ENCODE measurements around the gene NR1H3. TPM values are rescaled to one million over a fixed set of nuclear protein-coding genes. Genes with fewer than 3 reads are reported as not detected.

Gene NR1H3
- total and polyA plus RNA-seq, 2 of the 4 experiments (the other 2 are of a cell fraction): 9.1 to 13.6 TPM

DNA sequence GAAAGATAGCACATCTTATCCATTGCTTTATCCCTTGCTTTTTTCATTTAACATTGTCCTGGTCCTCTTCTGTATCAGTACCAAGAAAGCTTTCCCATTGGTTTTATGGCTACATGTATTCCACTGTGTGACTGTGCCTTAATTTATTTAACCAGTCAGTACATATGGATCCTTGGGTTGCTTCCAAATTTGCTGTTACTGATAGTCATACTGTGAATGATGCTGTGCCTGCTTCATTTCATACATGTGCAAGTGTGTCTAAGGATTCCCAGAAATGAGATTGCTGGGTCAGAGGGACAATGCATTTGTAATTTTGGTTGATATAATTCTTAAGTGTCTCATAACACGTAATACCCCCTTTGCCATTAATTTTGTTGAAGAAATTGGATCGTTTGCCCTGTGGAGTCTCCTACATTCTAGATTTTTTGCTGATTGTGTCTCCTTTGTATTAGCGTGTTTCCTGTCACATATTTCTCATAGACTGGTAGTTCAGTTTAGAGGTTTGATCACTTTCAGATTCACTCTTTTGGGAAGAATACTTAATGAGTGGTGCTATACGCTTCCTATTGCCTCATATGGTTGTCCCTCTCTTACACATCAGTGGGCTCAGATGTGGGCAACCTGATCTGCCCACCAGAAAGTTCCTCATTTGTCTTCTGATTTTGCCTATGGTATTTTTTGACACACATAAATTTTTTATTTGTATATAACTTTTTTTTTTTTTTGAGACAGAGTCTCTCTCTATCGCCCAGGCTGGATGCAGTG lies 59.5 kb downstream of the NR1H3 start:
- in situ Hi-C loops (cut with MboI; ENCODE audit: low sequenced_read_pairs): no loop called here

More for the DNA sequence above, 59.5 kb downstream of the NR1H3 start:
- H2BK20ac ChIP-seq (ENCODE audit: low read depth, low read length): no peak overlapping the region
- DNase-seq (no peak), ATAC-seq (ENCODE audit: low read depth) (no peak)
- peaks cover 0 to 3% of the 10 kb centered on the region in 2 experiments; a peak in 1 of 4 replicates for H3K79me1 ChIP-seq (ENCODE audit: low read depth in 1 of 2, low read length in 2 of 2)
- H3K4me1 ChIP-seq (ENCODE audit: control insufficient read depth, insufficient read depth, low read length): no peaks in the 10 kb centered on the region
- no peak overlapping the region for H3K14ac ChIP-seq (replicated peaks; ENCODE audit: low read depth, low read length)
- 100% methylated on average over 1 of the region's 5 CpGs; no CpG with 5 or more reads in 1 of the 2 experiments for WGBS, 2 experiments (ENCODE audit: extremely low coverage in 2 of 2, insufficient read length in 1 of 2)
- no peak overlapping the region for H2BK5ac ChIP-seq (ENCODE audit: low read depth, low read length, poor library complexity, severe bottlenecking)
- H3K4me3 ChIP-seq (ENCODE audit: insufficient read depth, low read depth, low read length): no peak overlapping the region
- H3K27me3 ChIP-seq (ENCODE audit: control insufficient read depth, insufficient read depth, low read length): no peaks in the 10 kb centered on the region
- H2AFZ ChIP-seq (replicated peaks; ENCODE audit: low read length, poor library complexity): no peak overlapping the region
- H3K9me3 ChIP-seq (ENCODE audit: control insufficient read depth, insufficient read depth, low read length): no peaks in the 10 kb centered on the region
- ChIA-PET POLR2A (ENCODE audit: unreplicated experiment) (no interaction called here), CTCF (no interaction called here)
- H3K4me2 ChIP-seq (ENCODE audit: low read depth, low read length): no peak overlapping the region
- no peak overlapping the region for H2AK9ac ChIP-seq (replicated peaks; ENCODE audit: low read depth, low read length, poor library complexity)
- H3K36me3 ChIP-seq (ENCODE audit: control insufficient read depth, insufficient read depth, low read length): peaks cover 13% of the 10 kb centered on the region
- no peak overlapping the region for H4K8ac ChIP-seq (ENCODE audit: low read depth in 2 of 2, low read length in 2 of 2)
- no peak overlapping the region for H3K56ac ChIP-seq (ENCODE audit: extremely low read depth, insufficient read depth, low read length)
- no peak overlapping the region for H4K91ac ChIP-seq (ENCODE audit: insufficient read depth, low read depth, low read length)
- no peak overlapping the region for H2BK15ac ChIP-seq (ENCODE audit: low read depth, low read length)
- TF ChIP-seq, protein P1, sequence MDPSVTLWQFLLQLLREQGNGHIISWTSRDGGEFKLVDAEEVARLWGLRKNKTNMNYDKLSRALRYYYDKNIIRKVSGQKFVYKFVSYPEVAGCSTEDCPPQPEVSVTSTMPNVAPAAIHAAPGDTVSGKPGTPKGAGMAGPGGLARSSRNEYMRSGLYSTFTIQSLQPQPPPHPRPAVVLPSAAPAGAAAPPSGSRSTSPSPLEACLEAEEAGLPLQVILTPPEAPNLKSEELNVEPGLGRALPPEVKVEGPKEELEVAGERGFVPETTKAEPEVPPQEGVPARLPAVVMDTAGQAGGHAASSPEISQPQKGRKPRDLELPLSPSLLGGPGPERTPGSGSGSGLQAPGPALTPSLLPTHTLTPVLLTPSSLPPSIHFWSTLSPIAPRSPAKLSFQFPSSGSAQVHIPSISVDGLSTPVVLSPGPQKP (IDR thresholded peaks at IDR 0.05; ENCODE audit: borderline replicate concordance, low read depth, low read length): no peak
- dilution Hi-C loops (cut with HindIII; ENCODE audit: low sequenced_read_pairs, unreplicated experiment) (no loop called here), intact Hi-C loops (cut with micrococcal nuclease) (loop anchor here (5.0 kb wide), 1 partner anchor 40 kb away; no protein-coding TSS in a partner anchor)
- no TSS peak for BruUV-seq (replicated peaks)
- H4K20me1 ChIP-seq (ENCODE audit: insufficient read depth, low read length): no peaks in the 10 kb centered on the region
- no peak overlapping the region for H4K5ac ChIP-seq (ENCODE audit: low read depth, low read length)
- no peak overlapping the region for H3K18ac ChIP-seq (ENCODE audit: low read depth, low read length)
- no peak overlapping the region for H2AK5ac ChIP-seq (ENCODE audit: low read depth, low read length)
- H3K23ac ChIP-seq (ENCODE audit: low read depth, low read length): no peak overlapping the region
- H2BK120ac ChIP-seq (ENCODE audit: low read depth, low read length): no peak overlapping the region
- H3K9ac ChIP-seq (ENCODE audit: low read depth, low read length): no peak overlapping the region
- peaks cover 3% of the 10 kb centered on the region; the same call in 1 of the 2 replicates for H3K9me1 ChIP-seq (ENCODE audit: insufficient read depth, low read length)
- H3K4ac ChIP-seq (ENCODE audit: low read depth, low read length): no peak overlapping the region
- H3K27ac ChIP-seq (ENCODE audit: insufficient read depth, low read length): no peak overlapping the region
